ENCODE measurements around the gene ZNF629. TPM values are rescaled to one million over a fixed set of nuclear protein-coding genes. Genes with fewer than 3 reads are reported as not detected.

Gene ZNF629
- total RNA-seq (ENCODE audit: unreplicated experiment): 29.7 TPM
- long read RNA-seq, partial matches to known transcripts: 0 of 4 reads
- long read RNA-seq, other reads (novel, unspliced or antisense): 4 of 4 reads

DNA sequence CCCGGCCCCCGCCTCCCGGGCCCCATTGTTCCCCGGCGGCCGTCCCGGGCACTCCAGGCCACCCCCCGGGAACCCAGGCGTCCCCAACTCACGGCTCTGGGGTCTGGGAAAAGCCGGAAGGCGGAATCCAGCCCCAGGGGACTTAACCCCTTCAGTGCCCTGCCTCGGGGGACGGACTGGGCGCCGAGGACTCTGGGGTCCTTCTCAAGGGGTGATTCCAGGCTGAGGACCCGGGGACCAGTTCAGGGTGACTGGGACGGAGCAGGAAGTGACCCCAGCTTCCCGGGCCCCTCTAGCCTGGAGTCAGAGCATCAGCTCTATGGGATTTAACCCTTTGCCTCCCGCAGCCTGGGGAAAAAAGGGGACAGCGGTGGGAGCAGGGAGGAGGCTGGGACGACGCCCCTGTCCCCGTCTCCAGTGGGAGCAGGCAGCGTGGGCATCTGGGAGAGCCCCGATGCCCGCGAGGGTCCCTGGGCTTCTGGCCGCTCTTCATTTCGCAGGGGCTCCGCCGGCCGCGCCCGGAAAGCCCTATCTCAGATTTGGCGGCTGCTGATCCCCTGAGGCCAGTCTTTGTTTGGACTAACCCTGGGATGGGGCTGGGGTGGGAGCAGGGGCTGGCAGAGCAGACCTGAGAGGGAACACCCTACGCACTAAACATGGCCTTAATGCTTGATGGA is at the start of gene ZNF629:
Gene ZNF629 (minus strand): TSS at position 270 of the 677 bp plus-strand sequence. CDS start 2,723 bp downstream, outside the sequence.
- H3K36me3 Mint-ChIP-seq (ENCODE audit: low read depth, unreplicated experiment): peaks cover 13% of the 10 kb centered on the region
- peaks cover 8% of the 10 kb centered on the region for H3K27me3 Mint-ChIP-seq (ENCODE audit: unreplicated experiment)
- peak within 1 kb of the TSS; percentile 91 for H3K4me3 Mint-ChIP-seq (ENCODE audit: unreplicated experiment)
- peaks cover 15% of the 10 kb centered on the region for H3K4me1 Mint-ChIP-seq (ENCODE audit: unreplicated experiment)
- no peaks in the 10 kb centered on the region for H3K9me3 Mint-ChIP-seq (ENCODE audit: unreplicated experiment)
- TF ChIP-seq, protein P1, sequence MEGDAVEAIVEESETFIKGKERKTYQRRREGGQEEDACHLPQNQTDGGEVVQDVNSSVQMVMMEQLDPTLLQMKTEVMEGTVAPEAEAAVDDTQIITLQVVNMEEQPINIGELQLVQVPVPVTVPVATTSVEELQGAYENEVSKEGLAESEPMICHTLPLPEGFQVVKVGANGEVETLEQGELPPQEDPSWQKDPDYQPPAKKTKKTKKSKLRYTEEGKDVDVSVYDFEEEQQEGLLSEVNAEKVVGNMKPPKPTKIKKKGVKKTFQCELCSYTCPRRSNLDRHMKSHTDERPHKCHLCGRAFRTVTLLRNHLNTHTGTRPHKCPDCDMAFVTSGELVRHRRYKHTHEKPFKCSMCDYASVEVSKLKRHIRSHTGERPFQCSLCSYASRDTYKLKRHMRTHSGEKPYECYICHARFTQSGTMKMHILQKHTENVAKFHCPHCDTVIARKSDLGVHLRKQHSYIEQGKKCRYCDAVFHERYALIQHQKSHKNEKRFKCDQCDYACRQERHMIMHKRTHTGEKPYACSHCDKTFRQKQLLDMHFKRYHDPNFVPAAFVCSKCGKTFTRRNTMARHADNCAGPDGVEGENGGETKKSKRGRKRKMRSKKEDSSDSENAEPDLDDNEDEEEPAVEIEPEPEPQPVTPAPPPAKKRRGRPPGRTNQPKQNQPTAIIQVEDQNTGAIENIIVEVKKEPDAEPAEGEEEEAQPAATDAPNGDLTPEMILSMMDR (IDR thresholded peaks at IDR 0.05; ENCODE audit: unreplicated experiment): no peak
- H3K27ac Mint-ChIP-seq (ENCODE audit: unreplicated experiment): peak within 1 kb of the TSS; percentile 67
- peak; percentile 59 for DNase-seq (ENCODE audit: low spot score)

DNA sequence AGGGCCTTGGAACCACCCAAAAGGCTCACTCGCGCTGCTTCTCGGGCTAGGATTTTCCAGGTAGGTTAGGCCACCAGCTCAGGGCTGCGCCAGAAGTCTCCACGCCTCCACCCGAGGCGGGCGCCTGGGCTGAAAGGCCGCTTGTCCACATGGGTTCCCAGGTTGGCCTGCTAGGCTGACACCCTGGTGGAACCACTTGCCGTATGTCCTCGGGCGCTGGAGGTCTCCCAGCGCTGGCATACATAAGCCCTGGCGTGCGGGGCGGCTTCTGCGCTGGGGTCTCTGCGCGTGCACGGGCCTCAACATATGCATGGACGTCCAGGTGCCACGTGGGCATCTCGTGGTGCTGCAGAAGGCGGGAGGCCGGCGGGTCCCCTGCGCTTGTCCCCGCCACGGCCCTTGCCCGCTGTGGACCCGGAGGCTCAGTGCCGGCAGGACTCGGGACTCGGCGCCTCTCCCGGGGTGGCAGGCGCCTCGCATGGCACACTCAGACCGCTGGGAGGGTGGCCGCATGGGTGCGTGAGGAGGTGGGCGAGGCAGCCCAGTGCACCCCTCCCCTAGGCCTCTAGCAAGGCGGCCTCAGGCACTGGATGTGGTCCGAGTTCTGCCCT is 47.2 kb upstream of the ZNF629 start:
- Mint-ChIP-seq H3K27ac (ENCODE audit: unreplicated experiment) (no peak overlapping the region), H3K27me3 (ENCODE audit: unreplicated experiment) (peaks cover 5% of the 10 kb centered on the region), H3K36me3 (ENCODE audit: low read depth, unreplicated experiment) (peaks cover 7% of the 10 kb centered on the region), H3K4me3 (ENCODE audit: unreplicated experiment) (no peak overlapping the region), H3K9me3 (ENCODE audit: unreplicated experiment) (no peaks in the 10 kb centered on the region), H3K4me1 (ENCODE audit: unreplicated experiment) (peaks cover 1% of the 10 kb centered on the region)
- TF ChIP-seq, protein P1 (IDR thresholded peaks at IDR 0.05; ENCODE audit: unreplicated experiment): no peak
- no peak for DNase-seq (ENCODE audit: low spot score)

- TF ChIP-seq, protein P1 (IDR thresholded peaks at IDR 0.05; ENCODE audit: unreplicated experiment): no peak
- H3K4me1 Mint-ChIP-seq (ENCODE audit: unreplicated experiment): peaks cover under 1% of the 10 kb centered on the region
- no peak overlapping the region for H3K4me3 Mint-ChIP-seq (ENCODE audit: unreplicated experiment)
- no peak overlapping the region for H3K27ac Mint-ChIP-seq (ENCODE audit: unreplicated experiment)
- peaks cover 7% of the 10 kb centered on the region for H3K36me3 Mint-ChIP-seq (ENCODE audit: low read depth, unreplicated experiment)
- DNase-seq (ENCODE audit: low spot score): no peak
- H3K9me3 Mint-ChIP-seq (ENCODE audit: unreplicated experiment): no peaks in the 10 kb centered on the region
- H3K27me3 Mint-ChIP-seq (ENCODE audit: unreplicated experiment): peaks cover 2% of the 10 kb centered on the region
Observed at GRCh38 chr16:30830072-30830417, 43.0 kb upstream of the ZNF629 start.

DNA sequence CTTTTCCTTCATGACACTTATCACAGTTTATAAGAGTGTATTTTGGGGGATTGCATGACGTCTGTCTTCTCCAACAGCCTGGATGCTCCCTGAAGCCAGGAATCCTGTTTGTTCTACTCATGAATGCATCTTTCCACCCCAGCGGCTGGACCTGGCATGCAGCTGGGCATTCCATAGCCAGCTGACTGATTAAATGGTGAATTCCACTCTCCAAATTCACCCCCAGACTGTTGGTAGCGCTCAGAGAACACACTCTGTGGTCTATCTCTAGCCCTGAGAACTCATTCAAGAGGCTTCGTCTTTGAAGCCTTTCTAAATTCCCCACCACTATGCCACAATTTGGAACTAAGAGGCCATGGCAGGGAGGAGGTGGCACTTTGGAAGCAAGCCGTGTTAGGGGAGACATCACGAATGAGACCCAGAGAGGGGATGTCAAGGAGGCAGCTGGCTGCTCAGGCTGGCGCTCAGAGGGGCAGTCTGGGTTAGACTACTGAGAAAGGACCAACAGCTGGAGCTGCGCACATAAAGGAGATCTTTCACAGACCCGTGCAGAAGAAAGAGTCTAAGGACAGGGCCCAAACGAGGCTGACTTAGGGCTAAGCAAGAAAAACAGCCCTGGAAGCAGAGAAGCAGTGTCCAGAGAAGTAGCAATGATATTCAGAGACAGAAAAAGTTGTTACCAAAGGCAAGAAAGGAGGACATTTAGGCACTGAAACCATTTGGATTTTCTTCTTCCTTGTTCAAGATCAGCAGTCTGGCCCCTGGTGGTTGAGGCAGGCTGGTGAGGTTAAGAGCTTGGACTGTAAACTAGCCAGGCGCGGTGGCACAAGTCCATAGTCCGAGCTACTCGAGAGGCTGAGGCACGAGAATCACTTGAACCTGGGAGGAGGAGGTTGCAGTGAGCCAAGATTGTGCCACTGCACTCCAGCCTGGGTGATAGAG is 42.4 kb upstream of the ZNF629 start:
- Mint-ChIP-seq H3K9me3 (ENCODE audit: unreplicated experiment) (no peaks in the 10 kb centered on the region), H3K4me1 (ENCODE audit: unreplicated experiment) (peaks cover 2% of the 10 kb centered on the region), H3K4me3 (ENCODE audit: unreplicated experiment) (no peak overlapping the region), H3K27me3 (ENCODE audit: unreplicated experiment) (peaks cover 2% of the 10 kb centered on the region), H3K36me3 (ENCODE audit: low read depth, unreplicated experiment) (peaks cover 7% of the 10 kb centered on the region), H3K27ac (ENCODE audit: unreplicated experiment) (no peak overlapping the region)
- TF ChIP-seq, protein P1 (IDR thresholded peaks at IDR 0.05; ENCODE audit: unreplicated experiment): no peak
- no peak for DNase-seq (ENCODE audit: low spot score)

Data from endothelial cell (in vitro differentiated cells).